Measurements from ENCODE around the gene SIX6. TPM values are rescaled to one million over a fixed set of nuclear protein-coding genes. Genes with fewer than 3 reads are reported as not detected.

SIX6 gene
- total and polyA plus RNA-seq, 10 donors, result not detected

DNA sequence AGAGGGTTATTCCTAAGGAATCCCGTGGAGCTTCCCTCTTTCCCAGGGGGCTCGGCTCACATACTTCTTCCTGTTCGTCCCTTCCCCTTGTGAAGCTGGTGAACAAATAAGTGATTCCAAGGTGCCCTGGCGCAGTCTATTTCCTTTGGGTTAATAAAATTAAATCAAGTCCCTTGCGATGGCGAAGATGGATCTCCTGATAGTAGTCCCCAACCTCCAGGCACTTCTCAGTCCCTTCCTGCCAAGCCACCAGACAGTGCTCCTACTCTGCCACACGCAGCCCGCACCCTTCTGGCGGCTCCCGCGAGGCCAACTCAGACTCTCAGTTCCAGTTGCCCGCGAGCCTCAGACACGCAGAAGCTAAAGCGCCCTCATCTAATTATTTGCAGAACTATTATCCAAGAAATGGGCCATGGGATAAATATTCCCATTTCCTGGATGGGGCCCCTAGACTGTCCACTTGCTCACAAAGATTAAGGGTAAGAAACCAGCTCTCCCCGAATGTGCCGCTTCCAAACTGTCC, 2.4 kb upstream of the SIX6 start:
- no peak for DNase-seq
- TF ChIP-seq POLR2A (IDR thresholded peaks at IDR 0.05), result no peak
- TF ChIP-seq POLR2AphosphoS5 (IDR thresholded peaks at IDR 0.05), result no peak
- TF ChIP-seq, protein P1, sequence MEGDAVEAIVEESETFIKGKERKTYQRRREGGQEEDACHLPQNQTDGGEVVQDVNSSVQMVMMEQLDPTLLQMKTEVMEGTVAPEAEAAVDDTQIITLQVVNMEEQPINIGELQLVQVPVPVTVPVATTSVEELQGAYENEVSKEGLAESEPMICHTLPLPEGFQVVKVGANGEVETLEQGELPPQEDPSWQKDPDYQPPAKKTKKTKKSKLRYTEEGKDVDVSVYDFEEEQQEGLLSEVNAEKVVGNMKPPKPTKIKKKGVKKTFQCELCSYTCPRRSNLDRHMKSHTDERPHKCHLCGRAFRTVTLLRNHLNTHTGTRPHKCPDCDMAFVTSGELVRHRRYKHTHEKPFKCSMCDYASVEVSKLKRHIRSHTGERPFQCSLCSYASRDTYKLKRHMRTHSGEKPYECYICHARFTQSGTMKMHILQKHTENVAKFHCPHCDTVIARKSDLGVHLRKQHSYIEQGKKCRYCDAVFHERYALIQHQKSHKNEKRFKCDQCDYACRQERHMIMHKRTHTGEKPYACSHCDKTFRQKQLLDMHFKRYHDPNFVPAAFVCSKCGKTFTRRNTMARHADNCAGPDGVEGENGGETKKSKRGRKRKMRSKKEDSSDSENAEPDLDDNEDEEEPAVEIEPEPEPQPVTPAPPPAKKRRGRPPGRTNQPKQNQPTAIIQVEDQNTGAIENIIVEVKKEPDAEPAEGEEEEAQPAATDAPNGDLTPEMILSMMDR (IDR thresholded peaks at IDR 0.05 in 8 of 11, conservative IDR thresholded peaks at IDR 0.05 in 3 of 11), result no peak
- WGBS, 5 donors, result 8 to 12% (median 10%) methylated on average over 17 of the region's 17 CpGs
- Histone ChIP-seq H3K9me3 (no peaks in the 10 kb centered on the region), H3K27ac (no peak overlapping the region), H3K27me3 (replicated peaks in 1 of 7) (peaks cover 7 to 100% (median 86%) of the 10 kb centered on the region in 7 donors), H3K4me1 (peaks cover 3 to 43% (median 30%) of the 10 kb centered on the region in 6 donors), H3K36me3 (no peaks in the 10 kb centered on the region), H3K4me3 (no peak overlapping the region)
- intact Hi-C loops (cut with DNase I; ENCODE audit: low total_unique reads), result no loop called here

DNA sequence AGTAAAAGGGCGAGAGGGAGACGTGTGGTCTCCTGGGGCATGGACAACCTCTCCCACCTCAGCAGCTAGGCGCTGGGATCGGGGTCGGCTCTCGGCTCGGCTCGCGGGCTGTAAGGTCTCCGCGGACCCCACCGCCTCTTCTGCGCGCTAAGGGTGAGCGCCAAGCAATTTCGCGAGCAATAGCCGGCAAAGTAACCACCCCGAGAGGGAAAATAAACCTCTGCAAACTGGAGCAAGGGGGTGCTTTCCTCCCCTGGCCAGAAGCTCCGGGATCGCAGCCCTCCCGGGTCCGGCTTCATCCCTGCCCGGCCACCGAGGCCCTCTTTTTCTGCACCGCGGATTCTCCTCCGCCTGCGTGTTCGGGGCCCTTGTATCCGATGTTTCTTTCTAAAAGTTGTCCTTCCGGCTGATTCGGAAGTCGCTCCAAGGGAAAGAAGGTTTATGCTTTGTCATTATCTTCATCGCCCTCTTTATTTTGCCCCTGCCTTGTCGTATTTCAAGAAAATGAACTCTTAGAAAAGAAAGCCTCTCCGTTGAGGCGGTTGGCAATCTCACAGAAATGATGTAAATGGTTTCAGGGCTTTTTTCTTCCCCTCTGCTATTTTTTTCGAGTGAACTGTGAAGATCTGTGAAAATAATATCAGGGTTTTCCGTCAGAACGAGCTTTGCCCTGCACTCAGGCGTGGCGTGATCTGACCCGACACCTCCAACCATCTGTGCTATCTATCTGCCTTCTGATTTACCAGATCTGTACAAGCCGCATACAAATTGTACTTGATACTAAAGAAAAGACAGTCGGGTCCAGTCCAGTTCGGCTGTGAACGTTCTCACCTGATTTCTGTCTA, 1.7 kb upstream of the SIX6 start:
- DNase-seq, result no peak
- H3K9me3 ChIP-seq, result no peaks in the 10 kb centered on the region
- H3K4me1 ChIP-seq, result peaks cover 3 to 44% (median 30%) of the 10 kb centered on the region in 6 donors
- H3K27me3 ChIP-seq (replicated peaks in 1 of 7), result peaks cover 7 to 100% (median 92%) of the 10 kb centered on the region in 7 donors
- no peak for TF ChIP-seq POLR2AphosphoS5 (IDR thresholded peaks at IDR 0.05)
- TF ChIP-seq, protein P1 (IDR thresholded peaks at IDR 0.05 in 8 of 11, conservative IDR thresholded peaks at IDR 0.05 in 3 of 11), result no peak
- TF ChIP-seq POLR2A (IDR thresholded peaks at IDR 0.05), result no peak
- no peak overlapping the region for H3K27ac ChIP-seq
- intact Hi-C loops (cut with DNase I; ENCODE audit: low total_unique reads), result no loop called here
- 6 to 9% (median 9%) methylated on average over 37 to 48 of the region's 48 CpGs for WGBS, 5 donors
- H3K4me3 ChIP-seq, result no peak overlapping the region
- H3K36me3 ChIP-seq, result no peaks in the 10 kb centered on the region

DNA sequence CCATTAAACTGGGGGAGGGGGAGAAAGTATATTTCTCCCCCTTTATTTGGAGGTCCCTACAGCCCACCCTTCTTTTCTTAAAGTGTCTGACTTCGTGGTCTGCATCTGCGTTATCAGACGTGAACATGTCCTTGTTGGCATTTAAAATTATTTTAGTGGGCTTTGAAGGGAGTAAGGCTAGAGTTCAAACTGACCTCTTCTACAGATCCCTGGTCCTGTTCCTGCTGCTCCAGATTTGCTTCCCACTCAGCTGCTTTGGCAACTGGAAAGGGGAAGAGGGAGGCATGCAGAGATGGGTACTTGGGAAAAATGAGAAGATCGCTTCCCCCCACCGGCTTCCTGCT, 611 bp upstream of the SIX6 start:
- H3K4me1 ChIP-seq, result peaks cover 3 to 44% (median 30%) of the 10 kb centered on the region in 6 donors
- H3K27ac ChIP-seq, result no peak overlapping the region
- TF ChIP-seq, protein P1 (IDR thresholded peaks at IDR 0.05 in 8 of 11, conservative IDR thresholded peaks at IDR 0.05 in 3 of 11), result no peak
- TF ChIP-seq POLR2A (IDR thresholded peaks at IDR 0.05) (no peak), POLR2AphosphoS5 (IDR thresholded peaks at IDR 0.05) (no peak)
- DNase-seq, result no peak
- no peak overlapping the region for H3K4me3 ChIP-seq
- no peaks in the 10 kb centered on the region for H3K36me3 ChIP-seq
- peaks cover 7 to 100% (median 94%) of the 10 kb centered on the region in 7 donors for H3K27me3 ChIP-seq (replicated peaks in 1 of 7)
- H3K9me3 ChIP-seq, result no peaks in the 10 kb centered on the region
- WGBS, 5 donors, result 5 to 11% (median 8%) methylated on average over 5 of the region's 5 CpGs
- intact Hi-C loops (cut with DNase I; ENCODE audit: low total_unique reads), result no loop called here
